CD4-positive, alpha-beta T cell (primary cell): ENCODE results near the gene TCF3. TPM values are rescaled to one million over a fixed set of nuclear protein-coding genes. Genes with fewer than 3 reads are reported as not detected.
"Not testable (repeated sequence)": the region's sequence is repeated elsewhere in the genome, so short reads cannot be mapped to it uniquely, and the experiment has no call there.

Source experiments
- ATAC-seq: fragments of 200-7000 bp; cut with Tn5 transposase; one replicate; pipeline ENCODE4 v1.10.0; 2022; ENCODE audit warnings: mild to moderate bottlenecking; ENCODE audit not compliant: poor library complexity
- CTCF ChIA-PET: fragments of 350-600 bp; sonication (Branson Sonifier 250); formaldehyde crosslinking; loops from one replicate; lab custom pipeline; 2021; ENCODE audit warnings: antibody characterized with exemption, inconsistent platforms; lab: Charles Lee
- POLR2A ChIA-PET: fragments of 350-600 bp; sonication (Branson Sonifier 250); formaldehyde crosslinking; loops from one replicate; lab custom pipeline; 2021; ENCODE audit warnings: antibody characterized with exemption, inconsistent platforms; lab: Charles Lee
- DNase-seq, 14 experiments: peaks; one replicate each; pipeline ENCODE4 v3.0.0-alpha.2; 2013 to 2020; ENCODE audit warnings: mixed read lengths in 2 of 14
- H3K27ac ChIP-seq, 2 donors: one replicate each; pipeline versions ENCODE4 v1.5.1 to v1.7.0; 2013; ENCODE audit warnings: low read length in 2 of 2, low read depth in 1 of 2, mild to moderate bottlenecking in 1 of 2
- H3K27me3 ChIP-seq, 2 experiments: 1 replicate in 1 of 2; 2 replicates in 1 of 2; pipeline versions ENCODE4 v1.6.1 to v1.7.0; 2013; ENCODE audit warnings: low read length in 2 of 2, control low read depth in 1 of 2, mild to moderate bottlenecking in 1 of 2, moderate library complexity in 1 of 2; ENCODE audit not compliant: insufficient read depth in 2 of 2, control insufficient read depth in 1 of 2
- H3K36me3 ChIP-seq: one replicate; pipeline ENCODE4 v1.6.1; 2013; ENCODE audit warnings: low read length, control low read depth; ENCODE audit not compliant: insufficient read depth
- H3K4me1 ChIP-seq: one replicate; pipeline ENCODE4 v1.6.1; 2013; ENCODE audit warnings: low read length, control low read depth; ENCODE audit not compliant: insufficient read depth
- H3K4me3 ChIP-seq: one replicate; pipeline ENCODE4 v1.5.1; 2013; ENCODE audit warnings: mild to moderate bottlenecking, low read length, moderate library complexity
- H3K9me3 ChIP-seq, 2 experiments: 1 replicate in 1 of 2; 2 replicates in 1 of 2; pipeline versions ENCODE4 v1.6.1 to v1.7.0; 2013; ENCODE audit warnings: low read length in 2 of 2, mild to moderate bottlenecking in 2 of 2, control low read depth in 1 of 2, moderate library complexity in 1 of 2; ENCODE audit not compliant: control insufficient read depth in 1 of 2, insufficient read depth in 1 of 2
- H3K27ac Mint-ChIP-seq: one replicate; pipeline ENCODE4 v1.8.0; 2020; ENCODE audit warnings: mixed read lengths
- H3K27me3 Mint-ChIP-seq: one replicate; pipeline ENCODE4 v1.8.0; 2021; ENCODE audit warnings: mixed read lengths
- H3K36me3 Mint-ChIP-seq: one replicate; pipeline ENCODE4 v1.8.0; 2021; ENCODE audit warnings: low read depth, mixed read lengths
- H3K4me1 Mint-ChIP-seq: one replicate; pipeline ENCODE4 v1.8.0; 2021; ENCODE audit warnings: low read depth, mixed read lengths
- H3K4me3 Mint-ChIP-seq: one replicate; pipeline ENCODE4 v1.8.0; 2020; ENCODE audit warnings: mild to moderate bottlenecking, mixed read lengths
- H3K9me3 Mint-ChIP-seq: one replicate; pipeline ENCODE4 v1.8.0; 2020; ENCODE audit warnings: mixed read lengths
- CTCF ChIP-seq: fragments of 200-600 bp; IDR thresholded peaks from one replicate; pipeline ENCODE4 v1.8.0; 2022; ENCODE audit warnings: antibody characterized with exemption, mild to moderate bottlenecking
- intact Hi-C, 2 experiments: fragments of 100-400 bp; cut with DNase I in 1 of 2; cut with micrococcal nuclease in 1 of 2; formaldehyde crosslinking; loops; one replicate each; pipeline versions ENCODE4 v1.15.1 to v1.9.0; 2023 to 2025; cut with DNase I, micrococcal nuclease
- total RNA-seq, 174 experiments: library from RNA in 2 of 174; stranded (reverse) in 2 of 174; gene quantifications; one replicate each; pipeline ENCODE4 v1.2.3 and lab custom pipeline; 2021 to 2026

Gene TCF3
- total RNA-seq, 2 experiments from 2014 or later: 51.2 to 52.2 TPM

GRCh38 chr19:1699998-1700732, 47.8 kb upstream of the TCF3 start:
- H3K9me3 ChIP-seq: peaks cover 0 to 24% of the 10 kb centered on the region in 2 experiments
- H3K4me3 ChIP-seq: no peak overlapping the region
- TF ChIP-seq CTCF: no peak
- ChIA-PET POLR2A (no interaction called here), CTCF (no interaction called here)
- H3K36me3 ChIP-seq: no peaks in the 10 kb centered on the region
- DNase-seq (no peak), ATAC-seq (no peak)
- H3K27me3 Mint-ChIP-seq: peaks cover 35% of the 10 kb centered on the region
- H3K9me3 Mint-ChIP-seq: no peaks in the 10 kb centered on the region
- H3K4me3 Mint-ChIP-seq: no peak overlapping the region
- intact Hi-C loops: no loop called here
- no peak overlapping the region for H3K27ac Mint-ChIP-seq
- H3K27ac ChIP-seq: no peak overlapping the region
- H3K36me3 Mint-ChIP-seq: no peaks in the 10 kb centered on the region
- peaks cover 9% of the 10 kb centered on the region for H3K4me1 Mint-ChIP-seq
- peaks cover 6% of the 10 kb centered on the region for H3K4me1 ChIP-seq
- peaks cover 23 to 30% of the 10 kb centered on the region in 2 experiments for H3K27me3 ChIP-seq

- intact Hi-C loops: no loop called here
- DNase-seq (no peak), ATAC-seq (no peak)
- Mint-ChIP-seq H3K36me3 (no peaks in the 10 kb centered on the region), H3K9me3 (no peaks in the 10 kb centered on the region), H3K27ac (no peak overlapping the region), H3K4me3 (no peak overlapping the region), H3K27me3 (peaks cover 29% of the 10 kb centered on the region), H3K4me1 (peaks cover 9% of the 10 kb centered on the region)
- ChIA-PET POLR2A (no interaction called here), CTCF (no interaction called here)
- TF ChIP-seq CTCF: no peak
- H3K4me3 ChIP-seq: no peak overlapping the region
- H3K27ac ChIP-seq: no peak overlapping the region
- peaks cover 21 to 28% of the 10 kb centered on the region in 2 experiments for H3K27me3 ChIP-seq
- H3K4me1 ChIP-seq: peaks cover 6% of the 10 kb centered on the region
- no peaks in the 10 kb centered on the region for H3K36me3 ChIP-seq
- H3K9me3 ChIP-seq: peaks cover 0 to 23% of the 10 kb centered on the region in 2 experiments
These were observed 47.0 kb upstream of the TCF3 start for GRCh38 chr19:1699386-1699785.

GRCh38 chr19:1698636-1699035, 46.2 kb upstream of the TCF3 start:
- Histone ChIP-seq H3K36me3 (no peaks in the 10 kb centered on the region), H3K9me3 (peaks cover 0 to 26% of the 10 kb centered on the region in 2 experiments), H3K27me3 (peaks cover 21 to 27% of the 10 kb centered on the region in 2 experiments), H3K27ac (no peak overlapping the region), H3K4me1 (peaks cover 6% of the 10 kb centered on the region), H3K4me3 (no peak overlapping the region)
- Mint-ChIP-seq H3K4me3 (no peak overlapping the region), H3K36me3 (no peaks in the 10 kb centered on the region), H3K27ac (no peak overlapping the region), H3K27me3 (peaks cover 31% of the 10 kb centered on the region), H3K4me1 (peaks cover 9% of the 10 kb centered on the region), H3K9me3 (no peaks in the 10 kb centered on the region)
- CTCF ChIA-PET: no interaction called here
- ATAC-seq (no peak), DNase-seq (no peak)
- intact Hi-C loops: no loop called here
- POLR2A ChIA-PET: no interaction called here
- TF ChIP-seq CTCF: no peak

- H3K36me3 Mint-ChIP-seq, H3K4me3 ChIP-seq: not testable (repeated sequence)
- H3K9me3 ChIP-seq: peaks cover 0 to 35% of the 10 kb centered on the region in 2 experiments
These were observed 43.1 kb upstream of the TCF3 start for GRCh38 chr19:1695481-1695880.

More at GRCh38 chr19:1695481-1695880, 43.1 kb upstream of the TCF3 start:
- H3K4me3 Mint-ChIP-seq, POLR2A ChIA-PET, ATAC-seq, H3K36me3 ChIP-seq, intact Hi-C loops, DNase-seq, CTCF ChIA-PET, H3K9me3 Mint-ChIP-seq, H3K4me1 ChIP-seq, H3K4me1 Mint-ChIP-seq, H3K27ac Mint-ChIP-seq, H3K27ac ChIP-seq: not testable (repeated sequence)
- H3K27me3 ChIP-seq: peaks cover 28 to 31% of the 10 kb centered on the region in 2 experiments
- peaks cover 25% of the 10 kb centered on the region for H3K27me3 Mint-ChIP-seq
